HG03025 (cell line): ENCODE data around the gene CPAMD8.
"Not testable (repeated sequence)": the region's sequence is repeated elsewhere in the genome, so short reads cannot be mapped to it uniquely, and the experiment has no call there.

Experiments used
- ATAC-seq: cut with Tn5 transposase; IDR thresholded peaks from one replicate; pipeline ENCODE4 v1.9.1; 2021; ENCODE audit warnings: mild to moderate bottlenecking, moderate library complexity; ENCODE audit not compliant: unreplicated experiment, low FRiP score

CPAMD8 gene

GRCh38 chr19:17043744-17044143 is 17.1 kb upstream of the CPAMD8 start:
- no peak for ATAC-seq

- ATAC-seq: no peak
These were observed 15.4 kb upstream of the CPAMD8 start for GRCh38 chr19:17041976-17042375.

GRCh38 chr19:17037966-17038500 is 11.4 kb upstream of the CPAMD8 start:
- ATAC-seq: no peak

GRCh38 chr19:17037184-17037583 is 10.6 kb upstream of the CPAMD8 start:
- no peak for ATAC-seq

GRCh38 chr19:17036640-17037039 is 10.0 kb upstream of the CPAMD8 start:
- ATAC-seq: no peak

- ATAC-seq: no peak
These were observed 9.3 kb upstream of the CPAMD8 start for GRCh38 chr19:17035842-17036424.

GRCh38 chr19:17031741-17032140 is 5.1 kb upstream of the CPAMD8 start:
- no peak for ATAC-seq

- no peak for ATAC-seq
These were observed 945 bp upstream of the CPAMD8 start for GRCh38 chr19:17027535-17027975.

- no peak for ATAC-seq
These were observed 485 bp downstream of the CPAMD8 start for GRCh38 chr19:17025991-17026658.

GRCh38 chr19:17025361-17025760 is 1.2 kb downstream of the CPAMD8 start:
- ATAC-seq: no peak

- ATAC-seq: not testable (repeated sequence)
These were observed 1.7 kb downstream of the CPAMD8 start for GRCh38 chr19:17024941-17025340.

GRCh38 chr19:17023805-17024204 is 2.8 kb downstream of the CPAMD8 start:
- no peak for ATAC-seq

- no peak for ATAC-seq
These were observed 3.9 kb downstream of the CPAMD8 start for GRCh38 chr19:17022738-17023137.

GRCh38 chr19:17021793-17022590 is 4.6 kb downstream of the CPAMD8 start:
- no peak for ATAC-seq

GRCh38 chr19:17021328-17021727 is 5.3 kb downstream of the CPAMD8 start:
- no peak for ATAC-seq

- no peak for ATAC-seq
These were observed 5.8 kb downstream of the CPAMD8 start for GRCh38 chr19:17020823-17021222.

- ATAC-seq: no peak
These were observed 6.2 kb downstream of the CPAMD8 start for GRCh38 chr19:17020385-17020784.

- ATAC-seq: not testable (repeated sequence)
These were observed 12.3 kb downstream of the CPAMD8 start for GRCh38 chr19:17014212-17014861.

GRCh38 chr19:17011485-17011884 is 15.1 kb downstream of the CPAMD8 start:
- ATAC-seq: no peak

- ATAC-seq: no peak
These were observed 20.0 kb downstream of the CPAMD8 start for GRCh38 chr19:17006579-17006978.

- no peak for ATAC-seq
These were observed 21.6 kb downstream of the CPAMD8 start for GRCh38 chr19:17005000-17005399.
